ENCODE results near the gene RDM1. TPM values are rescaled to one million over a fixed set of nuclear protein-coding genes. Genes with fewer than 3 reads are reported as not detected.
A peak's percentile ranks its signal among the peaks of the same experiment; 100 is the strongest.

The RDM1 gene
- total RNA-seq, 1 experiment from 2014 or later = 5.5 TPM

DNA sequence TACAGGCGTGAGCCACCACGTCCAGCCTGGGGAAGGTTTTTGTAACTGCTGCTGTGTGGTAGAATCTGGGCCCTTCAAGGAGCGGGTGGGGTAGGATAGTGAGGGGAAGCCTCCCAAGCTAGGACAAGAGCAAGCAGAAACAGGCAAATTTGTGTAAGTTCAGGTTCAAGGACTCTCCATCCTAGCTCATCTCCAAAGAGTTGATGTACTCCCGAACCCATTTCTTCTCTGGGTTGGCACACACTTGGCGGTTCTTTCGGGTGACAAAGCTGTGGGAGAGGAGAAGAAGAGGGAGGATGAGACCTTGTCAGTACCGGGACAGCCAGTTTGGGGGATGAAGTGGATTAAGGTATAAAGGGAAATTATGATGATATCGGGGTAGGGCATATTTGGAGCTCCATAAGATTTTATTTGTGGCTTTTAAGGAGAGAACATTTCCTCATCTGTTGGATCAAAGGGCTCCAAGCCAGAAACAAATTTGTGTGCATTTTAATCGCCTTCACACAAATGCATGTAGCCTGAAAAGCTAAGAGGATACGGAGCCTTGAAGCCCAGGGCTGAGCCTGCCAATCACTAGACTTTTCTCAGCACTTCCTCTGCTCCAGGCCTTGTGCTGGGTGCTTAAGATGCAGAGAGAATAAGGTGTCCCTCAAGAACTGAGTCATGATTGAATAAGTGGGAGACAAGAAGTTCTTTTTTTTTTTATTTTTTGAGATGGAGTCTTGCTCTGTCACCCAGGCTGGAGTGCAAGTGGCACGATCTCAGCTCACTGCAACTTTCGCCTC is 58.2 kb downstream of the RDM1 start:
- Histone ChIP-seq H3K36me3 (ENCODE audit: control insufficient read depth, insufficient read depth, low read length) (no peaks in the 10 kb centered on the region), H3K27ac (ENCODE audit: low read length) (no peak overlapping the region), H3K27me3 (ENCODE audit: control insufficient read depth, insufficient read depth, low read length) (no peaks in the 10 kb centered on the region), H3K4me1 (ENCODE audit: control insufficient read depth, insufficient read depth, low read length) (no peaks in the 10 kb centered on the region), H3K4me3 (ENCODE audit: low read depth in 2 of 2, low read length in 2 of 2) (no peak overlapping the region), H3K9me3 (ENCODE audit: control insufficient read depth, insufficient read depth, low read depth, low read length) (no peaks in the 10 kb centered on the region)
- POLR2A ChIA-PET = no interaction called here
- ATAC-seq = no peak
- no TSS peak for BruUV-seq (replicated peaks)
- intact Hi-C loops (cut with micrococcal nuclease; ENCODE audit: unreplicated experiment) = no loop called here
- DNase-seq (ENCODE audit: low read depth, low spot score) = no peak
- TF ChIP-seq SIN3A (IDR thresholded peaks at IDR 0.05; ENCODE audit: borderline replicate concordance, insufficient read depth, low read depth, low read length) = no peak
- TF ChIP-seq, protein P1, sequence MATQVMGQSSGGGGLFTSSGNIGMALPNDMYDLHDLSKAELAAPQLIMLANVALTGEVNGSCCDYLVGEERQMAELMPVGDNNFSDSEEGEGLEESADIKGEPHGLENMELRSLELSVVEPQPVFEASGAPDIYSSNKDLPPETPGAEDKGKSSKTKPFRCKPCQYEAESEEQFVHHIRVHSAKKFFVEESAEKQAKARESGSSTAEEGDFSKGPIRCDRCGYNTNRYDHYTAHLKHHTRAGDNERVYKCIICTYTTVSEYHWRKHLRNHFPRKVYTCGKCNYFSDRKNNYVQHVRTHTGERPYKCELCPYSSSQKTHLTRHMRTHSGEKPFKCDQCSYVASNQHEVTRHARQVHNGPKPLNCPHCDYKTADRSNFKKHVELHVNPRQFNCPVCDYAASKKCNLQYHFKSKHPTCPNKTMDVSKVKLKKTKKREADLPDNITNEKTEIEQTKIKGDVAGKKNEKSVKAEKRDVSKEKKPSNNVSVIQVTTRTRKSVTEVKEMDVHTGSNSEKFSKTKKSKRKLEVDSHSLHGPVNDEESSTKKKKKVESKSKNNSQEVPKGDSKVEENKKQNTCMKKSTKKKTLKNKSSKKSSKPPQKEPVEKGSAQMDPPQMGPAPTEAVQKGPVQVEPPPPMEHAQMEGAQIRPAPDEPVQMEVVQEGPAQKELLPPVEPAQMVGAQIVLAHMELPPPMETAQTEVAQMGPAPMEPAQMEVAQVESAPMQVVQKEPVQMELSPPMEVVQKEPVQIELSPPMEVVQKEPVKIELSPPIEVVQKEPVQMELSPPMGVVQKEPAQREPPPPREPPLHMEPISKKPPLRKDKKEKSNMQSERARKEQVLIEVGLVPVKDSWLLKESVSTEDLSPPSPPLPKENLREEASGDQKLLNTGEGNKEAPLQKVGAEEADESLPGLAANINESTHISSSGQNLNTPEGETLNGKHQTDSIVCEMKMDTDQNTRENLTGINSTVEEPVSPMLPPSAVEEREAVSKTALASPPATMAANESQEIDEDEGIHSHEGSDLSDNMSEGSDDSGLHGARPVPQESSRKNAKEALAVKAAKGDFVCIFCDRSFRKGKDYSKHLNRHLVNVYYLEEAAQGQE (IDR thresholded peaks at IDR 0.05; ENCODE audit: insufficient read depth in 1 of 2, low read depth in 2 of 2, low read length in 1 of 2) = no peak
- no peak for TF ChIP-seq POLR2AphosphoS5 (IDR thresholded peaks at IDR 0.05; ENCODE audit: low read depth, low read length)
- TF ChIP-seq, protein P2, sequence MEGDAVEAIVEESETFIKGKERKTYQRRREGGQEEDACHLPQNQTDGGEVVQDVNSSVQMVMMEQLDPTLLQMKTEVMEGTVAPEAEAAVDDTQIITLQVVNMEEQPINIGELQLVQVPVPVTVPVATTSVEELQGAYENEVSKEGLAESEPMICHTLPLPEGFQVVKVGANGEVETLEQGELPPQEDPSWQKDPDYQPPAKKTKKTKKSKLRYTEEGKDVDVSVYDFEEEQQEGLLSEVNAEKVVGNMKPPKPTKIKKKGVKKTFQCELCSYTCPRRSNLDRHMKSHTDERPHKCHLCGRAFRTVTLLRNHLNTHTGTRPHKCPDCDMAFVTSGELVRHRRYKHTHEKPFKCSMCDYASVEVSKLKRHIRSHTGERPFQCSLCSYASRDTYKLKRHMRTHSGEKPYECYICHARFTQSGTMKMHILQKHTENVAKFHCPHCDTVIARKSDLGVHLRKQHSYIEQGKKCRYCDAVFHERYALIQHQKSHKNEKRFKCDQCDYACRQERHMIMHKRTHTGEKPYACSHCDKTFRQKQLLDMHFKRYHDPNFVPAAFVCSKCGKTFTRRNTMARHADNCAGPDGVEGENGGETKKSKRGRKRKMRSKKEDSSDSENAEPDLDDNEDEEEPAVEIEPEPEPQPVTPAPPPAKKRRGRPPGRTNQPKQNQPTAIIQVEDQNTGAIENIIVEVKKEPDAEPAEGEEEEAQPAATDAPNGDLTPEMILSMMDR (IDR thresholded peaks at IDR 0.05) = no peak
- no peak for TF ChIP-seq TCF7L2 (IDR thresholded peaks at IDR 0.05; ENCODE audit: low read depth, low read length)
- in situ Hi-C loops (cut with HindIII; ENCODE audit: low pct_unique_long_range_greater_than_20kb, low sequenced_read_pairs) = no loop called here
- CTCF ChIA-PET = no interaction called here

DNA sequence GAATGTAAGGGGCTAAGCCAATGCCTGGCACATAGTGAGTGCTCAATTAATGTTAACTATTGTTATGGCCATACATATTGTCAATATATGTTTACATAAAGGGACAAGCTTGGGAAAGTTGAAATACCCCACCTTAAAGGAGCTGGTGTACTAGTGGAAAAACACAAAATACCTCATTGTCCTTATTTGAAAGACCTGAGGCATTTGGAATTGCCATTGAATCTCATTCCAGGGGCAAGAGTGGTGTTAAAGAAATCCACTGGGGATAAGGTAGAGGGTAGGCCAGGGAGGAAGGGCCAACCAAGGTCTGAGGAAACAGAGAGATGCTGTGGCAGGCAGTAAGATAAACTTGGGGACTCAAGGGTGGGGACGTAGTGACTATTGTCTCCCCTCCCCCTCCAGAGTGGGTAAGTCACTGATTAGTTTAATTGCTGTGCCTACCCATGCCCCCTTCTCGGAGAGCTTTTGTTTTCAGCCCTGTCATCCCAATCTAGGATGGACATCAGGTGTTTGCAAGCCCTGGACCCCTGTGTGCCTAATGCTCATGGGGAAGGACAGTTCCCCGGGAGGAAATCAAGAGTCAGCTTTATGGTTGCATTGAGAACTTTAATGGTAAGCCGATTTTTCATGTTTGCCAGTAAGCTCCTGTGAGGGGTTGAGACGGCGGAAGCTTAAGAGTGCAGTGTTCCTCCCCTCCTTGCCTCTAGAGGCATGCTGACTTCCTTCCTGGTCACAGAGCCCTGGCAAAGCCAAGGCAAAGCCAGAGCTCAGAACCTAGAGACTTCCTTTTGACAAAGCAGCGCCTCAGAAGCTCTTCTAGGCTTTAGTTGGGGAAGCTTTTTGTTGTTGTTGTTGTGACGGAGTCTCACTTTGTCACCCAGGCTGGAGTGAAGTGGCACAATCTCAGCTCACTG is 59.4 kb downstream of the RDM1 start:
- Histone ChIP-seq H3K27ac (ENCODE audit: low read length) (no peak overlapping the region), H3K36me3 (ENCODE audit: control insufficient read depth, insufficient read depth, low read length) (no peaks in the 10 kb centered on the region), H3K9me3 (ENCODE audit: control insufficient read depth, insufficient read depth, low read depth, low read length) (no peaks in the 10 kb centered on the region), H3K4me1 (ENCODE audit: control insufficient read depth, insufficient read depth, low read length) (no peaks in the 10 kb centered on the region), H3K27me3 (ENCODE audit: control insufficient read depth, insufficient read depth, low read length) (no peaks in the 10 kb centered on the region), H3K4me3 (ENCODE audit: low read depth in 2 of 2, low read length in 2 of 2) (no peak overlapping the region)
- in situ Hi-C loops (cut with HindIII; ENCODE audit: low pct_unique_long_range_greater_than_20kb, low sequenced_read_pairs) = no loop called here
- intact Hi-C loops (cut with micrococcal nuclease; ENCODE audit: unreplicated experiment) = no loop called here
- TF ChIP-seq TCF7L2 (IDR thresholded peaks at IDR 0.05; ENCODE audit: low read depth, low read length) = no peak
- no peak for TF ChIP-seq SIN3A (IDR thresholded peaks at IDR 0.05; ENCODE audit: borderline replicate concordance, insufficient read depth, low read depth, low read length)
- no peak for TF ChIP-seq POLR2AphosphoS5 (IDR thresholded peaks at IDR 0.05; ENCODE audit: low read depth, low read length)
- TF ChIP-seq, protein P1 (IDR thresholded peaks at IDR 0.05; ENCODE audit: insufficient read depth in 1 of 2, low read depth in 2 of 2, low read length in 1 of 2) = no peak
- TF ChIP-seq, protein P2 (IDR thresholded peaks at IDR 0.05) = no peak
- no peak for ATAC-seq
- ChIA-PET POLR2A (no interaction called here), CTCF (no interaction called here)
- no peak for DNase-seq (ENCODE audit: low read depth, low spot score)
- TSS peak; percentile 91 for BruUV-seq (replicated peaks)
